ENCODE results near the gene EFHD1.

Gene EFHD1

GRCh38 chr2:232637866-232638583 lies 4.6 kb downstream of the EFHD1 start:
- FAIRE-seq (no peak), DNase-seq (ENCODE audit: insufficient read length) (no peak)
- TF ChIP-seq POLR2AphosphoS5 (IDR thresholded peaks at IDR 0.05; ENCODE audit: low read depth, low read length) = no peak
- no peak for TF ChIP-seq POLR2A (IDR thresholded peaks at IDR 0.05; ENCODE audit: low read depth, low read length)
- TF ChIP-seq TAF1 (IDR thresholded peaks at IDR 0.05; ENCODE audit: borderline replicate concordance, low read depth, low read length) = no peak

GRCh38 chr2:232641153-232641848 lies 7.9 kb downstream of the EFHD1 start:
- no peak for TF ChIP-seq TAF1 (IDR thresholded peaks at IDR 0.05; ENCODE audit: borderline replicate concordance, low read depth, low read length)
- no peak for TF ChIP-seq POLR2A (IDR thresholded peaks at IDR 0.05; ENCODE audit: low read depth, low read length)
- no peak for TF ChIP-seq POLR2AphosphoS5 (IDR thresholded peaks at IDR 0.05; ENCODE audit: low read depth, low read length)
- FAIRE-seq (no peak), DNase-seq (ENCODE audit: insufficient read length) (no peak)

GRCh38 chr2:232643147-232643425 lies 9.7 kb downstream of the EFHD1 start:
- TF ChIP-seq POLR2A (IDR thresholded peaks at IDR 0.05; ENCODE audit: low read depth, low read length) = no peak
- TF ChIP-seq TAF1 (IDR thresholded peaks at IDR 0.05; ENCODE audit: borderline replicate concordance, low read depth, low read length) = no peak
- no peak for TF ChIP-seq POLR2AphosphoS5 (IDR thresholded peaks at IDR 0.05; ENCODE audit: low read depth, low read length)
- no peak for FAIRE-seq

GRCh38 chr2:232643813-232644347 lies 10.5 kb downstream of the EFHD1 start:
- TF ChIP-seq POLR2A (IDR thresholded peaks at IDR 0.05; ENCODE audit: low read depth, low read length) (no peak), POLR2AphosphoS5 (IDR thresholded peaks at IDR 0.05; ENCODE audit: low read depth, low read length) (no peak), TAF1 (IDR thresholded peaks at IDR 0.05; ENCODE audit: borderline replicate concordance, low read depth, low read length) (no peak)
- FAIRE-seq = no peak
- DNase-seq (ENCODE audit: insufficient read length) = no peak

More at GRCh38 chr2:232643147-232643425, 9.7 kb downstream of the EFHD1 start:
- DNase-seq (ENCODE audit: insufficient read length) = no peak

- FAIRE-seq = no peak
- TF ChIP-seq POLR2AphosphoS5 (IDR thresholded peaks at IDR 0.05; ENCODE audit: low read depth, low read length) (no peak), POLR2A (IDR thresholded peaks at IDR 0.05; ENCODE audit: low read depth, low read length) (no peak), TAF1 (IDR thresholded peaks at IDR 0.05; ENCODE audit: borderline replicate concordance, low read depth, low read length) (no peak)
- DNase-seq (ENCODE audit: insufficient read length) = no peak
Observed at GRCh38 chr2:232645061-232645460, 11.7 kb downstream of the EFHD1 start.

- DNase-seq (ENCODE audit: insufficient read length) (no peak), FAIRE-seq (no peak)
- TF ChIP-seq TAF1 (IDR thresholded peaks at IDR 0.05; ENCODE audit: borderline replicate concordance, low read depth, low read length) = no peak
- no peak for TF ChIP-seq POLR2A (IDR thresholded peaks at IDR 0.05; ENCODE audit: low read depth, low read length)
- no peak for TF ChIP-seq POLR2AphosphoS5 (IDR thresholded peaks at IDR 0.05; ENCODE audit: low read depth, low read length)
Observed at GRCh38 chr2:232646726-232647125, 13.3 kb downstream of the EFHD1 start.

- no peak for FAIRE-seq
- DNase-seq (ENCODE audit: insufficient read length) = no peak
Observed at GRCh38 chr2:232647261-232647660, 13.9 kb downstream of the EFHD1 start.

GRCh38 chr2:232649033-232649432 lies 15.6 kb downstream of the EFHD1 start:
- FAIRE-seq = no peak
- TF ChIP-seq POLR2A (IDR thresholded peaks at IDR 0.05; ENCODE audit: low read depth, low read length) (no peak), POLR2AphosphoS5 (IDR thresholded peaks at IDR 0.05; ENCODE audit: low read depth, low read length) (no peak), TAF1 (IDR thresholded peaks at IDR 0.05; ENCODE audit: borderline replicate concordance, low read depth, low read length) (no peak)
- no peak for DNase-seq (ENCODE audit: insufficient read length)

More at GRCh38 chr2:232647261-232647660, 13.9 kb downstream of the EFHD1 start:
- TF ChIP-seq POLR2AphosphoS5 (IDR thresholded peaks at IDR 0.05; ENCODE audit: low read depth, low read length) (no peak), TAF1 (IDR thresholded peaks at IDR 0.05; ENCODE audit: borderline replicate concordance, low read depth, low read length) (no peak), POLR2A (IDR thresholded peaks at IDR 0.05; ENCODE audit: low read depth, low read length) (no peak)

GRCh38 chr2:232652505-232652851 lies 19.1 kb downstream of the EFHD1 start:
- TF ChIP-seq TAF1 (IDR thresholded peaks at IDR 0.05; ENCODE audit: borderline replicate concordance, low read depth, low read length) (no peak), POLR2AphosphoS5 (IDR thresholded peaks at IDR 0.05; ENCODE audit: low read depth, low read length) (no peak), POLR2A (IDR thresholded peaks at IDR 0.05; ENCODE audit: low read depth, low read length) (no peak)
- FAIRE-seq (no peak), DNase-seq (ENCODE audit: insufficient read length) (no peak)

GRCh38 chr2:232653441-232653840 lies 20.0 kb downstream of the EFHD1 start:
- DNase-seq (ENCODE audit: insufficient read length) (no peak), FAIRE-seq (no peak)
- TF ChIP-seq TAF1 (IDR thresholded peaks at IDR 0.05; ENCODE audit: borderline replicate concordance, low read depth, low read length) = no peak
- TF ChIP-seq POLR2AphosphoS5 (IDR thresholded peaks at IDR 0.05; ENCODE audit: low read depth, low read length) = no peak
- no peak for TF ChIP-seq POLR2A (IDR thresholded peaks at IDR 0.05; ENCODE audit: low read depth, low read length)

- no peak for FAIRE-seq
- TF ChIP-seq TAF1 (IDR thresholded peaks at IDR 0.05; ENCODE audit: borderline replicate concordance, low read depth, low read length) (no peak), POLR2AphosphoS5 (IDR thresholded peaks at IDR 0.05; ENCODE audit: low read depth, low read length) (no peak), POLR2A (IDR thresholded peaks at IDR 0.05; ENCODE audit: low read depth, low read length) (no peak)
- DNase-seq (ENCODE audit: insufficient read length) = no peak
Observed at GRCh38 chr2:232655392-232655791, 22.0 kb downstream of the EFHD1 start.
